ENCODE measurements around the gene ACER2. TPM values are rescaled to one million over a fixed set of nuclear protein-coding genes. Genes with fewer than 3 reads are reported as not detected.

ACER2 gene
- total RNA-seq, 1 donor from 2014 or later: 3.9 TPM

DNA sequence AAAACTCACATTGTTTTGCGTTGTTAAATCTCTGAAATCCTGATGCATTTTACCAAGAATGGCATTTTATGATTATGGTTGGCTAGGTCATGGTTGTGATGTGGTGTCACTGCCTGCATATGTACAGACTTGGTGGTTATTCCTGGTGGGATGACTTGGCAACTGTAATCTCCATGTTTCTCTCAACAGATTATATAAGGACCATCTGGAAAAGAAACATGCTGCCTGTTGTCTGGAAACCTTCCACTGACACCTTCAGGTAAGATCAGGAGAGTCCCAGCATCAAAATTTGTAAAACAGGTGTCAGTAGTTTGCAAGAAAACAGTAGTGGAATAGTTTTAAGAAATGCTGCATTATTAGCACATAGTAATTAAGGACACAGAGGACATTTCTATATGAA is 3.0 kb upstream of the ACER2 start:
- intact Hi-C loops (cut with DNase I): no loop called here

DNA sequence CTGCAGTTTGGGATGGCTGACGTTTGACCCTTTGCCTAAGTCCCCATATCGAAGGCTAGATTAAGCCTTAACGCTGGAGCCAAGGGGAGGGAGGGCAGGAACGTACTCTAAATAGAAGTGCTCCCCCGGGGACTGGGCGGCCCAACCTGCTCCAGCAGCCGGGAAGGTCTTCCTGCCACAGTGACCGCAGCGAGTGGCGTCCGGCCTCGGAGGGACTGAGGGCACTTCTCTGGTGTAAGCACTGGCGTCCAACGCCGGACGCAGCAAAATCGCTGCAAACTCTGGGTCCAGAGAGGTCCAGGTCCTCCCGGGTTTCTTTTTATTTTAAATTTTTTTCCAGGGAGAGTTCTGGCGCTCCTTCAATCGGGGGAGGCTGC is 505 bp upstream of the ACER2 start:
- intact Hi-C loops (cut with DNase I): no loop called here
- Histone ChIP-seq H3K27me3 (no peaks in the 10 kb centered on the region), H3K4me1 (peaks cover 21% of the 10 kb centered on the region), H3K4me3 (peak overlapping the region; percentile 82 to 93), H3K9me3 (no peaks in the 10 kb centered on the region), H3K36me3 (no peaks in the 10 kb centered on the region), H3K27ac (peak overlapping the region; percentile 90)
- DNase-seq (ENCODE audit: extremely low spot score in 2 of 2): no peak
- TF ChIP-seq, protein P1, sequence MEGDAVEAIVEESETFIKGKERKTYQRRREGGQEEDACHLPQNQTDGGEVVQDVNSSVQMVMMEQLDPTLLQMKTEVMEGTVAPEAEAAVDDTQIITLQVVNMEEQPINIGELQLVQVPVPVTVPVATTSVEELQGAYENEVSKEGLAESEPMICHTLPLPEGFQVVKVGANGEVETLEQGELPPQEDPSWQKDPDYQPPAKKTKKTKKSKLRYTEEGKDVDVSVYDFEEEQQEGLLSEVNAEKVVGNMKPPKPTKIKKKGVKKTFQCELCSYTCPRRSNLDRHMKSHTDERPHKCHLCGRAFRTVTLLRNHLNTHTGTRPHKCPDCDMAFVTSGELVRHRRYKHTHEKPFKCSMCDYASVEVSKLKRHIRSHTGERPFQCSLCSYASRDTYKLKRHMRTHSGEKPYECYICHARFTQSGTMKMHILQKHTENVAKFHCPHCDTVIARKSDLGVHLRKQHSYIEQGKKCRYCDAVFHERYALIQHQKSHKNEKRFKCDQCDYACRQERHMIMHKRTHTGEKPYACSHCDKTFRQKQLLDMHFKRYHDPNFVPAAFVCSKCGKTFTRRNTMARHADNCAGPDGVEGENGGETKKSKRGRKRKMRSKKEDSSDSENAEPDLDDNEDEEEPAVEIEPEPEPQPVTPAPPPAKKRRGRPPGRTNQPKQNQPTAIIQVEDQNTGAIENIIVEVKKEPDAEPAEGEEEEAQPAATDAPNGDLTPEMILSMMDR (IDR thresholded peaks at IDR 0.05): no peak
- TF ChIP-seq POLR2A (IDR thresholded peaks at IDR 0.05) (no peak), POLR2AphosphoS5 (IDR thresholded peaks at IDR 0.05; ENCODE audit: insufficient read depth in 1 of 2, low read depth in 1 of 2) (no peak)

More for the DNA sequence above, 3.0 kb upstream of the ACER2 start:
- Histone ChIP-seq H3K9me3 (no peaks in the 10 kb centered on the region), H3K27ac (no peak overlapping the region), H3K4me1 (peaks cover 21% of the 10 kb centered on the region), H3K36me3 (no peaks in the 10 kb centered on the region), H3K4me3 (no peak overlapping the region), H3K27me3 (no peaks in the 10 kb centered on the region)
- TF ChIP-seq POLR2A (IDR thresholded peaks at IDR 0.05) (no peak), POLR2AphosphoS5 (IDR thresholded peaks at IDR 0.05; ENCODE audit: insufficient read depth in 1 of 2, low read depth in 1 of 2) (no peak)
- TF ChIP-seq, protein P1 (IDR thresholded peaks at IDR 0.05): no peak
- DNase-seq (ENCODE audit: extremely low spot score in 2 of 2): no peak

DNA sequence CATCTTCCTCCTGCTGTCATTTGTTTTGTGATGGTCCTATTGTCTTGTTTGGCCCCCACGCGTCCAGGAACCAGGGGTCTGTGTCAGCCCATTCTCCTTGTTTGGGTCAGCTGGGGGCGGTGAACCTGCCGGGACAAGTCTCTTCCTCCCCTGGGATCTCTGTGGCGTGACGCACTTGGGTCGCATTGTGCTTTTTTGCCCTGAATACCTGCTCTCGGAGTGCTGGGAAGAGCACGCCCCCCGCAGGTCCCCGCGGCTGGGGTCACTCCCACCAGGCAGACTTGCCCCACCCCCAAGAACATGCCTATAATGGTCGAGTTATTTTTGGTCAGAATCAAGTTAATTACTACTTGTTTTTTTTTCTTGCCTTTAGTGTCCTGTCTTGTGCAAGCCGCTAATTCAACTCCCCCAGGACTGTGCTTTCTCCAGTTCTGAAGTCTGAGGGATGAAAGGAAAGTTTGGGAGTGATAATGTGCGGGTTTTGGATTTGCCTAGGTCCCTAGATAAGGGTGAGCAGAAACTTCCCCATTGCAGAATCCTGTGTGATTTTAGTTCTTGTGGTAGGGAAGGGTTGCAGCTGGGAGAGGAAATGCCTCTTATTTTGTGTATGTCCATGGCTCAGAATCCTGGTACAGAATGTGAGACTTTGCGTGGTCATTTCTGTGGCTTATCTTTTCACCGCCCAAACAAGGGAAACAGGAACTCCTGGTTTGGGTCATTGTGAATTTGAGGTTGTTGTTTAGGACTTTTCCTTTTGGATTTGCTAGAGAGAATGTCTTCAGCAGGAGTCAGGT is 789 bp downstream of the ACER2 start:
- TF ChIP-seq, protein P1 (IDR thresholded peaks at IDR 0.05): no peak
- no peak for TF ChIP-seq POLR2A (IDR thresholded peaks at IDR 0.05)
- no peak for TF ChIP-seq POLR2AphosphoS5 (IDR thresholded peaks at IDR 0.05; ENCODE audit: insufficient read depth in 1 of 2, low read depth in 1 of 2)
- Histone ChIP-seq H3K4me3 (peak overlapping the region; percentile 82 to 93), H3K27ac (peak overlapping the region; percentile 90), H3K36me3 (no peaks in the 10 kb centered on the region), H3K4me1 (peaks cover 21% of the 10 kb centered on the region), H3K27me3 (no peaks in the 10 kb centered on the region), H3K9me3 (no peaks in the 10 kb centered on the region)
- DNase-seq (ENCODE audit: extremely low spot score in 2 of 2): no peak
- intact Hi-C loops (cut with DNase I): no loop called here

DNA sequence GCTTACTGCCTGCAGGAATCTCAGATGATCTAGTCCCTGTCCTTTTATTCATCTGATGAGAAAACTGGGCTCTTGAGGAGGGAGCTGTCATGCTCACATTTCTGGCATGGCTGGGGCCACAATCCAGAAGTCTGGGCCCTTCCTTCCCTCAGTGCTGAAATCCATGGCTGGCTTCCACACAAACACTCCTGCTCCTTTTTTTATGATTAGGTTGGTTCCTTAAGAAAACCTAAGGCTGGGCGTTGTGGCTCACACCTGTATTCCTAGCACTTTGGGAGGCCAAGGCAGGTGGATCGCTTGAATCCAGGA is 1.3 kb downstream of the ACER2 start:
- Histone ChIP-seq H3K4me1 (peaks cover 21% of the 10 kb centered on the region), H3K4me3 (no peak overlapping the region), H3K27ac (no peak overlapping the region), H3K36me3 (no peaks in the 10 kb centered on the region), H3K9me3 (no peaks in the 10 kb centered on the region), H3K27me3 (no peaks in the 10 kb centered on the region)
- TF ChIP-seq, protein P1 (IDR thresholded peaks at IDR 0.05): no peak
- TF ChIP-seq POLR2AphosphoS5 (IDR thresholded peaks at IDR 0.05; ENCODE audit: insufficient read depth in 1 of 2, low read depth in 1 of 2) (no peak), POLR2A (IDR thresholded peaks at IDR 0.05) (no peak)
- no peak for DNase-seq (ENCODE audit: extremely low spot score in 2 of 2)
- intact Hi-C loops (cut with DNase I): no loop called here

DNA sequence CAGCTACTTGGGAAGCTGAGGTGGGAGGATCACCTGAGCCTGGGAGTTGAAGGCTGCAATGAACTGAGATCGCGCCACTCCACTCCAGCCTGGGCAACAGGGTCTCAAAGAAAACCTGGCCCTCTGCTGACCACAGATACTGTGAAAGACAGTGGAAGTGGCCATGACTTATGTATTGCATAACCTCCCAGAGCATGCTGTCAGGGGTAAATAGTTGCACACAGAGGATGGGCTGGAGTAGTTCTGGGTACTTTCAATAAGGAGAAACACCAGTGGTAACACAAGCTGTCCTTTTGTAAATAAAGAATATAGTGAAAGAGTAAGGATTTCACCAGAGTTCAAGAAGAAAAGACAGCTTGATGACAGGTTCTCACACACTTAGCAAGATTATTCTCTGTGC is 1.8 kb downstream of the ACER2 start:
- Histone ChIP-seq H3K36me3 (no peaks in the 10 kb centered on the region), H3K4me3 (no peak overlapping the region), H3K4me1 (peaks cover 21% of the 10 kb centered on the region), H3K9me3 (no peaks in the 10 kb centered on the region), H3K27ac (no peak overlapping the region), H3K27me3 (no peaks in the 10 kb centered on the region)
- DNase-seq (ENCODE audit: extremely low spot score in 2 of 2): no peak
- TF ChIP-seq POLR2A (IDR thresholded peaks at IDR 0.05) (no peak), POLR2AphosphoS5 (IDR thresholded peaks at IDR 0.05; ENCODE audit: insufficient read depth in 1 of 2, low read depth in 1 of 2) (no peak)
- TF ChIP-seq, protein P1 (IDR thresholded peaks at IDR 0.05): no peak
- intact Hi-C loops (cut with DNase I): no loop called here
